DOHH2 (cell line): ENCODE measurements around the gene GRID2.

Source experiments
- H3F3A ChIP-seq: fragments of 200-600 bp; sonication (generic), shearing (Covaris generic); 2 replicates; pipeline ENCODE4 v1.6.0; 2016; ENCODE audit warnings: antibody characterized with exemption, mild to moderate bottlenecking; ENCODE audit not compliant: control insufficient read depth, insufficient read depth
- H3K27ac ChIP-seq: fragments of 200-600 bp; sonication (generic); 2 replicates; pipeline ENCODE4 v1.5.1; 2014; ENCODE audit warnings: low read depth, mild to moderate bottlenecking, low read length, moderate library complexity
- H3K27me3 ChIP-seq: fragments of 200-600 bp; sonication (generic); 2 replicates; pipeline ENCODE4 v1.6.1; 2014; ENCODE audit warnings: mild to moderate bottlenecking, low read length, mixed read lengths; ENCODE audit not compliant: control insufficient read depth
- H3K36me3 ChIP-seq: fragments of 200-600 bp; sonication (generic); 2 replicates; pipeline ENCODE4 v1.6.1; 2014; ENCODE audit warnings: mild to moderate bottlenecking, low read length, moderate library complexity, mixed read lengths; ENCODE audit not compliant: control insufficient read depth
- H3K4me1 ChIP-seq: fragments of 200-600 bp; sonication (generic); 2 replicates; pipeline ENCODE4 v1.6.1; 2014; ENCODE audit warnings: mild to moderate bottlenecking, low read length, mixed read lengths; ENCODE audit not compliant: control insufficient read depth
- H3K4me2 ChIP-seq: fragments of 200-600 bp; sonication (generic); 2 replicates; pipeline ENCODE4 v1.6.0; 2014; ENCODE audit warnings: mild to moderate bottlenecking, low read length, moderate library complexity
- H3K4me3 ChIP-seq: fragments of 200-600 bp; sonication (generic); 2 replicates; pipeline ENCODE4 v1.5.1; 2014; ENCODE audit warnings: mild to moderate bottlenecking, low read length, mixed read lengths
- H3K79me2 ChIP-seq: fragments of 200-600 bp; sonication (generic); 2 replicates; pipeline ENCODE4 v1.6.1; 2014; ENCODE audit warnings: mild to moderate bottlenecking, low read length, mixed read lengths; ENCODE audit not compliant: control insufficient read depth
- H3K9me2 ChIP-seq: fragments of 200-600 bp; sonication (generic); replicated peaks from 2 replicates; pipeline ENCODE4 v1.6.1; 2014; ENCODE audit warnings: mild to moderate bottlenecking, low read length, mixed read lengths; ENCODE audit not compliant: control insufficient read depth
- H3K9me3 ChIP-seq: fragments of 200-600 bp; sonication (generic); 2 replicates; pipeline ENCODE4 v1.6.1; 2014; ENCODE audit warnings: antibody characterized with exemption, low read length, mixed read lengths; ENCODE audit not compliant: control insufficient read depth, insufficient read depth
- H4K20me1 ChIP-seq: fragments of 200-600 bp; sonication (generic); 2 replicates; pipeline ENCODE4 v1.6.0; 2014; ENCODE audit warnings: low read depth, mild to moderate bottlenecking, antibody characterized with exemption, low read length, moderate library complexity; ENCODE audit not compliant: control insufficient read depth, insufficient read depth
- CTCF ChIP-seq: fragments of 200-600 bp; sonication (generic); IDR thresholded peaks from one replicate; pipeline ENCODE4 v1.5.1; 2014; ENCODE audit warnings: antibody characterized with exemption, mild to moderate bottlenecking, low read depth, low read length; ENCODE audit not compliant: poor library complexity, severe bottlenecking
- EZH2phosphoT487 ChIP-seq: fragments of 200-600 bp; sonication (generic); IDR thresholded peaks from 2 replicates; pipeline ENCODE4 v1.6.1; 2017; ENCODE audit warnings: borderline replicate concordance, mild to moderate bottlenecking, antibody characterized with exemption, low read length, moderate library complexity, mixed read lengths

The GRID2 gene

GRCh38 chr4:92969650-92970379 is 666.0 kb downstream of the GRID2 start:
- Histone ChIP-seq H4K20me1 (no peaks in the 10 kb centered on the region), H3F3A (no peaks in the 10 kb centered on the region), H3K79me2 (no peaks in the 10 kb centered on the region), H3K4me3 (no peak overlapping the region), H3K27me3 (no peaks in the 10 kb centered on the region), H3K9me3 (no peaks in the 10 kb centered on the region), H3K9me2 (no peaks in the 10 kb centered on the region), H3K4me1 (no peaks in the 10 kb centered on the region), H3K4me2 (no peak overlapping the region), H3K36me3 (no peaks in the 10 kb centered on the region), H3K27ac (no peak overlapping the region)
- TF ChIP-seq CTCF (no peak), EZH2phosphoT487 (no peak)

GRCh38 chr4:92970996-92971395 is 667.2 kb downstream of the GRID2 start:
- H3K36me3 ChIP-seq, result no peaks in the 10 kb centered on the region
- H3K9me3 ChIP-seq, result no peaks in the 10 kb centered on the region
- no peaks in the 10 kb centered on the region for H4K20me1 ChIP-seq
- H3K27me3 ChIP-seq, result no peaks in the 10 kb centered on the region
- H3K27ac ChIP-seq, result no peak overlapping the region
- H3K4me1 ChIP-seq, result no peaks in the 10 kb centered on the region
- H3K4me3 ChIP-seq, result no peak overlapping the region
- no peaks in the 10 kb centered on the region for H3K9me2 ChIP-seq
- no peak for TF ChIP-seq EZH2phosphoT487
- TF ChIP-seq CTCF, result no peak
- H3F3A ChIP-seq, result no peaks in the 10 kb centered on the region
- H3K4me2 ChIP-seq, result no peak overlapping the region
- no peaks in the 10 kb centered on the region for H3K79me2 ChIP-seq

DNA sequence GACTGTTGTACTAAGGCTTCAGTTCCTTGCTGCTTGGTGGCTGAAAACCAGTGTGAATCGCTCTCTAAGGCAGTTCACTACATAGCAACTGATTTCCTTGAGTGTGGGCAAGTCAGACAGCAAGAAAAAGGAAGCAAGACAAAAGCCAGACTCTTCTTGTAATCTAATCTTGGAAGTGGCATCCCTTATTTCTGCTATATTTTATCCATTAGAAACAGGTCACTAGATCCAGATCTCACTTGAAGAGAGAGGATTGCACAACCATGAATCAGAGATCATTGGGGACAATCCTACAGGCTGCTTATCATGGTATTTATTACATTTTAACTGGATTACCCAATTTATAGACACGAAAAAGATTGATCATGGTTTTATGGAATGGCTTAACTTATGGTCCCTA is 684.5 kb downstream of the GRID2 start:
- H3K36me3 ChIP-seq, result no peaks in the 10 kb centered on the region
- H3K27me3 ChIP-seq, result no peaks in the 10 kb centered on the region
- no peak for TF ChIP-seq CTCF
- no peak for TF ChIP-seq EZH2phosphoT487
- no peak overlapping the region for H3K4me2 ChIP-seq
- H3K4me1 ChIP-seq, result no peaks in the 10 kb centered on the region
- no peaks in the 10 kb centered on the region for H3K9me2 ChIP-seq
- H4K20me1 ChIP-seq, result no peaks in the 10 kb centered on the region
- H3K79me2 ChIP-seq, result no peaks in the 10 kb centered on the region
- H3F3A ChIP-seq, result no peaks in the 10 kb centered on the region
- H3K4me3 ChIP-seq, result no peak overlapping the region
- no peak overlapping the region for H3K27ac ChIP-seq
- no peaks in the 10 kb centered on the region for H3K9me3 ChIP-seq
